Nucleus accumbens (tissue), 56 donors: Measurements from ENCODE around the gene ESRRG.
"Not testable (repeated sequence)": the region's sequence is repeated elsewhere in the genome, so short reads cannot be mapped to it uniquely, and the experiment has no call there.

Source experiments
- DNase-seq, 56 donors: peaks; one replicate each; lab custom pipeline; 2025; lab: John Stamatoyannopoulos, UW

The ESRRG gene

DNA sequence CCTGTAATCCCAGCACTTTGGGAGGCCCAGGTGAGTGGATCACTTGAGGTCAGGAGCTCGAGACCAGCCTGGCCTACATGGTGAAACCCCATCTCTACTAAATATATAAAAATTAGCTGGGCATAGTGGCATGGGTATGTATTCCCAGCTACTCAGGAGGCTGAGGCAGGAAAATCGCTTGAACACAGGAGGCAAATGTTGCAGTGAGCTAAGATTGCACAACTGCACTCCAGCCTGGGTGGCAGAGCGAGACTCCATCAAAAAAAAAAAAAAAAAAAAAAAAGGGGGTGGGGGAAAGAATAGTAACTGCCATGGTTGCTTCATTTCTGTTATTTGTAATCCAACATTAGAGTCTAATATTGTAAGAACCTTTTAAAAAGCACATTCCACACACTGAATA, 193.4 kb downstream of the ESRRG start:
- DNase-seq: not testable (repeated sequence)

DNA sequence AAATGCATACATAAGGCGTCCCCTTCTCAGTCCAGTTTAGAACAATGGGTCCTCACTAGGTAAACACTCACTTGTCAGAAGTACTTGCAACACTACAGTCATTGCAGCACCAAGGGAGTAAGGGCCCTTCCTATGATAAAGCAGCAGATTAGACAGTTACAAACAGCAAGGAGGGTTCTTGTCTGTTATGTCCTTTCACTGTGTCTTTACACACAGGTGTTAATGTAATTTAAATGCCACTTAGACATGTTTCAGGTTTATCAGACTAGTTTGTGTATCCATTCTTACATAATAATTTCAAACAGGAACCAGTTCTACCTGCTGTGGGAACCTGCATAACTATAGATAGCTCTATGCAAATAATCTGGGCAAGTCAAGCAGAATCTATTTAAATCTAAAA, 194.4 kb downstream of the ESRRG start:
- no peak for DNase-seq

DNA sequence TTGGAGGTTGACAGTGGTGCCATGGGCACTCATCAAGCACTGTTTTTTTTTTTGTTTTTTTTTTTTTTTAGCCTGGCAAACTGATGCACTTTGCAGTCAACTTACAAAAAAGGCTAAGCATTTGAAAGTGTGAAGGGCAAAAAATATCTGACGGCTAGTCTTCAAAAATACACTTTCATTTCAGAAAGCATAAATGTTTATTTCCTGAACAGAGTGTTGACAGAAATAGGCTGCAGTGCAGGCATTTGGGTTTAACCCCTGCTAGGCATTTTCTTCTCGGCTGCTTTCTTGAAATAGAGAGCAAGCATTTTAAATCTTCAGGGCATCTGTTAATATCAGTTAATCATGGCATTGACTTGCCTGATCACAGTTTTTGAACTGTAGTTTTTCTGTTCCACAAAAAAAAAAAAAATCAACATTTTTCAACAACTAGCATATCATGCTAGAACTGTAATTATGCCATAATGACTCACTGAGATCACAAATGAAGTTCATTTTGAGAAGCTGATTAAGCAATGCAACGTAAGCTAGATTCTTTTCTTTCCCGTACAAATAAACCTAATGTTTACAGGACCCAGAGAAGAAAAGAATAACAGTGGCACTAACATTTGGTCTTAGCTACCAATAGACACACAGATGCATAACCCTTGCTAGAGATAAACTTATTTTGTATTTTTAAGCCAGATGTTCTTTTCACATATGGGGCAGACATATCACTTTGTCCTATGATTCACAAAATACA, 199.6 kb downstream of the ESRRG start:
- no peak for DNase-seq

DNA sequence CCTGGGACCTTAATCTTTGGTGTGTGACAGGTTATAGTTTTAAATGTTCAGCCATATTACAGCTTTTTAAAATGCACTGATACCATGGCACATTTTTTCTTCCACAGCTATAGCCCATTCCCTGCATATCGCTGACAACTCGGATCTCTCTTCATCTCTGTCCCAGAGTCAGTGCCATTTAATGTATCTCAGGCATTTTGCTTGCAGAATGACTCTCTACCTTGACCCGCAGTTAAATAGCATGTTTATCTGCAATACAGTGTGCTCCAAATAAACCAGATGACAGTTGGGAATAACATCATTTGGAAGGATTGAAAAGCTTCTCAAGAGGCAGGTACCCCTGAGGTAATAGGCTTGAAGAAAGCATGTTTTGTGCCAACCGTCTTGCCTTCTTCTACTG, 200.2 kb downstream of the ESRRG start:
- no peak for DNase-seq

DNA sequence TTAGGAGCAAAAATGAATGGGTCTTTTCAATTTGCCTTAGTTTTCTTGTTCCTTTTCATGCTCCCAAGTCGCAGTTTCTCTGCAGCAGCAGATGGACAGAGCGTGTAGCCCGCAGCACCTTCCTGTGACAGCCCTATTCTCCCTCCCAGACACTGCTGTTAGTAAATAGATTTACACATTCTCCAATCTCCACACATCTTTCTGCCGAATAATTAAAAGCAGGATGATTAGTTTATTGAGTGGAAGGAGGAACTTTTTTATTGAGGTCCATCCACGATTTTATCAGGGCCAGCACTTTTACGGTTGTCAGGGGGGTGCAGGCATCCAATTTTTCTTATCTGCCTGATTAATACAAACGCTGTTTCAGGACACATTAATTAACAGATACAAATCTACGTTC, 201.8 kb downstream of the ESRRG start:
- no peak for DNase-seq

DNA sequence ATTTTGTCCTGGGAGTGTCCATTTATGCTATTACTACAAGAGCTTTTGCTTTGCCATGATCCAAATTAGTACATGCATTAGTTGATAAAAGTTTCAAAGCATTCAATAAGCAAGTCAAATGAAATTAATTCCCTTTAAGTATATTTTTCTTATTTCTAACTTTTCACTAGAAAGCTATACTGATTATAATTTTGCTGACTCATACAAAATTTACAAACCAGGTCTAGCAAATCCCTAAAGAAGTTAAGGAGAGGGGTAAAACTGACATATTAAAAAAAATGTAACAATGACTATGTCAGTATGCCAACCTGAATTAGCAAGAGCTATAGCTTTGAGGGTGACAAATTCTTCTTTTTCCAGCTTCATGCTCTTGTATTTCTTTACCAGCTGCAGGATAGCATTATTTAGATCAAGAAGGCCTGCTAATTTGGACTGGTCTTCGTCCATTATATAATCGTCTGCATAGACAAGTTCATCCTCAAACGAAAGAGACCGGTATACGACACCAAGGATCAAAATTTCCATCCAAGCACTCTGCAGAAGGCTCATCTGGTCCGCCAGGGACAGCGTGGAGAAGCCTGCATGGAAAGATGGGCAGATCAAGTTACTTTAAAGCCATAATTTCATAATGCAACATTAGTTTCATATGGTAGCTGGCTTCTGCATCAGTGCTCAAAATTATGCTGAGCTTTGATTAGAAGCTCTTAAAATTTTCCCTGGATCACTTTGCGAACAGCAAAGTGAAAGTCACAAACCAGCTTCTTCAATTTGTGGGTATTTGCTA, 204.2 kb downstream of the ESRRG start:
- DNase-seq: no peak

DNA sequence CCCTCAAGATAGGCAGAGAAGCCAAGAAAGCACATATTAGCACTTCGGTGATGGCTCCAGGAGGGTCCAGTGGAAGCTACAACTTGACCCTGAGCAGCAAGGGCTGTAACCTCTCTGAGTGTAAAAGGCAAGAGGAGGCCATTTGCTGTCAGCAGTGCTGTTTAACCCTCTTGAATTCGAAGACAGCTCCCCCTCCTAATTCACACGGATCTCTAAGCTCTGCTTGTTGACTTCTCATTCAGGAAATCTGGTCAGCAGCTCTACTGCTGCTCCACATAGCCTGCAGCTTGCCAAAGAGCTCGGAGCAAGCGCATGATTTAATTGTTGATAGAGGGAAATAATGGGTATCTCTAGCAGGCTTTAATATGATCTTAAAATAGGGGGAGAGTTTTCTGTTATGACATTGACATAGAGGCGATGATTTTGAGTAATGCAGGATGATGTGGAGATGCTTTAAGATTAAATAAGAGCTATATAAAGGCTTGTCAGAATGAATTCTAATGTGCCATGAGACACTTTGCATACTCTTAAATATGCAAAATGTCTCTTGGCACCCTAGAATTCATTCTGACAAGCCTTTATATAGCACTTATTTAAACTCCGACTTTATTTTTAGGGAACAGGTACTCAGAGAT, 220.6 kb downstream of the ESRRG start:
- no peak for DNase-seq

DNA sequence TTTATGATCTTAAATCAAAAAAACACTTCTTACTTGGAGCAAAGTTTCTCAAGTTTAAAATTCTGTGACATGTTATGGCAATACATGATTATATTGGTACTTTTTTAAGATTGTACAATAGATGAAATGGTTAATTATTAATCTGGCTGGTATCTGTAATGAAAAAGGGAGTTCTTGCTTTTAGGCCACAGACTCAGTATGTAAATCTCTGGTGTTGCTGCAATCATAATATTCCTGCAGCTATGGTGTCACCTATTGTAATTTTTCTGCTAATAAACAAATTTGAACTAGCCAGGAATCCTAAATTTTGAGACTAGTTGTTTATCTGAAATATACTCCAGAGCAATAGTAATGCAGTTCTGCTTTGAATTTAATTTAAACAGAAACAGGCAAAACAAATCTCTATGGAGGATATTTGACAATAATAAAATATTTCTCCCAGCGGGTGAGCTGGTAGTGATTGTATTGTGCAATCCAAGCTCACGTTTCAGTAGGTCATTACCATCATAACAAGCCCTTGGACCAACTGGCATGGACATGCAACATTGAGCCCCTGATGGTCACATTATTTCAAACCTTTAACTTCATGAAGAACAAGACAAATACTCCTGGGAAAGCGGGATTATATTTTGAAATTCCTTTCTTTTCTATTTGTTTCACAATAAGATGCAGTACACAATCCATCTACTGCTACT, 222.8 kb downstream of the ESRRG start:
- DNase-seq: no peak

DNA sequence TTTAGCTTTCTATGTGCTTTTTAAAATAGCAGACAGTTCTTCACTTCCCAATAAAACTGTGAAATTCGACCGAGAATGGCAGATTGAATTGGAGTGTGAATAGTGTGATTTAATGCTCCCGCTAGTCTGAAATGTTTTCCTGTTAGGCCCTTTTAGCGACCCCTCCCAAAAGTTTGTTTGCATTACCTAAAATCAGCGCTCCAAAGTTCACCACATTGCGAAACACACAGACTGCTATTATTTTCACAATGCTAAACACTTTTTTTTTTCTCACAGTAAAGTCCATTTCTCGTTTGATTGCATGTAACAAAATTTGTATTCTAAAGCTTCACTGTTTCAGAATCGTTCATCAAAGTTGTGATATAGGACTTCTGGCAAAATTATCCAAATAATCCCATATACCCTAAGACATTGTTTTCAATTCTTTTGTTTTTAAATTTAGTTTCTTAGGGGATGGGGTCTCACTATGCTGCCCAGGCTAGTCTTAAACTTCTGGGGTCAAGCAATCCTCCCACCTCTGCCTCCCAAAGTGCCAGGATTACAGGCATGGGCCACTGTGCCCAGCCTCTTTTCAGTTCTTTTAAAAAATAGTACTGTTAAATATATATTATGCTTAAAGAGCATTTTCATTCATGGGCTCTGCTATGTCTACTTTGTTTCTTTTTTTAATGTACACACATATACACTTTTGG, 223.5 kb downstream of the ESRRG start:
- no peak for DNase-seq

DNA sequence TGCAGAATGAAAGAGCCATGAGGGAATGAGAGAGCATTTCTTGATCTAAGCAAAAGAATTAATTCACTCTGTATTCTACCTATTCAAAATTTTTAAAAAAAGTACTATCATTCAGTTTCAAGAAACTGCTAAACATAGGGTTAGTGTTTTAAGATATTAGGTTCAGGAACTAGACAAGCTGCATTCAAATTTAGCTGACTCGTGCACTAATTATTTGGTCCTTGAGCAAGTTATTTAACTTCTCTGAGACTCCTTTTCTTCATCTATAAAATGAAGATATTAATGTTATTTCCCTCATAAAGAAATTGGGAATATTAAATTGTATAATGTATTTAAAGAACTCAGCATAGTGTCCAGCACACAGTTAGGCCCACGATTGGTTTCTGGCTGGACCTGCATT, 225.0 kb downstream of the ESRRG start:
- no peak for DNase-seq

DNA sequence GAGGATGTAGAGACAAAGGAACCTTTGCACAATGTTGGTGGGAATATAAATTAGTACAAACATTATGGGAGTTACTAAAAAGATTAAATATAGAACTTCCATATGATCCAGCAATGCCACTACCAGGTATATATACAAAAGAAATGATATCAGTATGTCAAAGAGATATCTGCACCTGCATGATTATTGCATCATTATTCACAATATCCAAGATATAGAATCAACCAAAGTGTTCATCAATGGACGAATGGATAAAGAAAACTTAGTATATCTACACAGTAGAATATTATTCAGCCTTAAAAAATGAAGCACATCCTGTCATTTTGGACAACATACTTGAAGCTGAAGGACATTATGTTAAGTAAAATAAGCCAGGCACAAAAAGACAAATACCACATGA, 238.2 kb downstream of the ESRRG start:
- no peak for DNase-seq

DNA sequence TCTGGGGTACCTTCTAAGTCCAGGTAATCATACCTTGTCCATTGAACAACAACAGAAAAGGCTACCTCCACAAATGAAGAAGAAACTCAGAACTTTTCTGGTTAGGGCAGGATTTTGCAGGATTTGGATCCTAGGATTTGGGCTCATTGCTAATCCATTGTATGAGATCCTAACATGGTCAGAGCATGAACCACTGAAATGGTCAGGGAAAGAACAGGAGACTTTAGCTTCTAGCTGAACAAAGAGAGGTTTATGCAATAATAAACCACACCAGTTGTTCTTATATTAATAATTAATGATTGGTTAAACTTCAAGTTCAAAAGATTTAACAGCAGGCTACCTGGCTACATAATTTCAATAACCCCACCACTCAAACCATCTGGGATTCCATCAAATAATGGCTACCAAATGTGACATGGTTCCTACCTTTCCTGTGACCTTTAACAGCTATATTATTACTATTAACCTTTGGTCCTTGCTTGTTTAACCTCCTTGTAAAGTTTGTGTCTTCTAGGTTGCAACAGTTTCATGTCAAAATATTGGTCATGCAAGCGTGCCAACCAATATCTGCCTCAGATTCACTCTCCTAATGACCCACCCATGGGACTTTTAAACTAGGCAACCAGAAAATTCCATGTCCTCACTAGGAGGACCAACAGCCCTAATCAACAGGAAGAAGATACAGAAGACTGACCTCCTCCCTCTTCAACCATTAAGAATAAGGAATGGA, 239.4 kb downstream of the ESRRG start:
- no peak for DNase-seq

DNA sequence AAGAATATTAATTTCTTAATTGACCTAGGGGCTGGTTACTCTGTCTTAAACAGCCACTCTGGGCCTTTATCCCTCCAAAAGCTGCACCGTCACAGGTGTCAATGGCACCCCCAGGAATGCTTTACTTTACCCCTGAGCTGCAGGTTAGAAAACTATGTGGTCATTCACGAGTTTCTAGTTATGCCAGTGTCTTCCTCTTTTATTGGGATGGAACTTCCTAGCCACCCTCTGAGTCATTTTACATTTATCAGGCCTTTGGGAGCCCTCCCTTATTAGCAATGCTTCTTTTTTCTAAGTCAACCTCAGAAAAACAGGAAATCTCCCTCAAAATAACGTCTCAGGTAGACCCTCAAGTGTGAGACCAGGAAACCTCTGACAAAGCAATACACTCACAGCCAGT, 240.6 kb downstream of the ESRRG start:
- no peak for DNase-seq

DNA sequence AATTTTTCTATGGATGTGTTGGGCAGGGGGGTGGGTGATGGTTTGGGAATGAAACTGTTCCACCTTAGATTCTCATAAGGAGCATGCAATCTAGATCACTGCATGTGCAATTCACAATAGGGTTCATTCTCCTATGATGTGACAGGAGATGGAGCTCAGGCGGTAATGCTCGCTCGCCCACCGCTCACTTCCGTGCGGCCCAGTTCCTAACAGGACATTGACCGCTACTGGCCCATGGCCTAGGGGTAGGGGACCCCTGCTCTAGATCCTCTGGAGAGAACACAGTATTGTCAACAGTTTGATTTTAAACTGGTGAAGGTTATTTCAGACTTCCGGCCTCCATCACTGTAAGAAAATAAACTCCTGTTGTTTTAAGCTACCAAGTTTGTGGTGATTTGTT, 245.0 kb downstream of the ESRRG start:
- DNase-seq: no peak

DNA sequence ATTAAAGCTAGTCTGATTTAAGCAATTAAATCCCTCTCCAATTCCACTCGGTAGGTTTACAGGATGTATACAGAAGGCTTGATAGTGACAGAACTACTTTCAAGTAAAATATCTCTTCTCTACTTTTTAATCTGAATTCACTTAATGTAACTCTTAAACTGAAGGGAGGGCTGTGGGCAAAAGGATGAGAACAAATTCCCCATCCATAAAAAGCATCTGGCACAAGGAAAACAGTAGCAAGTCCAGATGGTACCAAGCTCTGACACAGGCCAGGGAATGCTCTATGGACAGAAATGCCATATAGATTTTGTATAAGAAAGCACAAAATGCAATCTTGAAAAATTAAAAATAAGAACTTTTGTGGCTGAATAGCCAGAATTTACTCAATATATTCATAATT, 246.9 kb downstream of the ESRRG start:
- DNase-seq: no peak

DNA sequence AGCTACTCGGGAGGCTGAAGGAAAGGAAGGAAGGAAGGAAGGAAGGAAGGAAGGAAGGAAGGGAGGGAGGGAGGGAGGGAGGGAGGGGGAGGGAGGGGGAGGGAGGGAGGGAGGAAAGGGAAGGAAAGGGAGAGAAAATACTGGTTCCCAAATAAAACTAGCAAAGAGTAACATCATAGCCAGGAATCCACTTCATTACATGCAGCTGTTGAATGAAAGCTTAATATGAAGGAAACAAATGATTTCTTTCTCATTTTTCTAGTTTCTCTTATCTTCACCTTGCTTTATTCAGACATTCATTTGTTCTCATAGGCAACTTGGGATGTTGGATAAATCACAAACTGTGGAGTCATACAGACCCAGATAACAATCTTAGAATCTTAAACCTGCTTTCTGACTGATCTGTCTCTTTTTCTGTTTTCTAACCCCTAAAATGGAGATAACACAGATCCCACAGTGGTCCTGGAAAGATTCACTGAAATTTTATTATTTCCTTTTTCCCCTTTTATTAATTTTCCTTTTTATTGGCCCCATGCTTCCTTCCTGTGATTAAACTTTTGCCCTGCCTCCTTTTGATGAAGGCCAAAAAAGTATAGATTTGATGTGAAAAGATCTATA, 247.5 kb downstream of the ESRRG start:
- DNase-seq: no peak

DNA sequence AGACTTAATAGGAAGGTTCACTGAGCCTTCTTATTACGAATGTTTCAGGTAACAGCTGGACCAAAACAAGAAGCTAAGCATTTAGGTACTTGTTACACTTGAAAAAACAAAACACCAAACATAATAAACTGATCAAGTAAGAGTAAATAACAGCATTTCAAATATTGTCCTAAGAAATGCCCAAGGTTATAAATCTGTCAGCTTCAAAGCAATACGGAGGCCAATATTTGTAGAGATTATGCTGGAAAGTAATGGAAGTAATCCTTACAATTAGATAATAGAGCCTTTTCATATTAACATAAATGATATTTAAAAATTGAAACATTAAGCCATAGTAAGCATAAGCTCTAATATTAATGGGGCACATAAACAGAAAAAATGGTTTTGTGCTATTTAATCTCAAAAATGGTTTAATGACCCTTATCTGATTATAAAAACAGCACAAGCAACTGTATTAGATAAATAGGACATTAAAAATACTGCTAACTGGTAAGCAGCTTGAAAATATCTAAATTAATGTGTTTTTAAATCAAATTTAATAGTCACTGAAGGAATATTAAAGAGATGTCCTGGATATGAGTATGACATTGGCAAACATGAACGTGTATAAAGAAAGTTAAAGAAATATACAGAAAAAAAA, 256.9 kb downstream of the ESRRG start:
- no peak for DNase-seq

DNA sequence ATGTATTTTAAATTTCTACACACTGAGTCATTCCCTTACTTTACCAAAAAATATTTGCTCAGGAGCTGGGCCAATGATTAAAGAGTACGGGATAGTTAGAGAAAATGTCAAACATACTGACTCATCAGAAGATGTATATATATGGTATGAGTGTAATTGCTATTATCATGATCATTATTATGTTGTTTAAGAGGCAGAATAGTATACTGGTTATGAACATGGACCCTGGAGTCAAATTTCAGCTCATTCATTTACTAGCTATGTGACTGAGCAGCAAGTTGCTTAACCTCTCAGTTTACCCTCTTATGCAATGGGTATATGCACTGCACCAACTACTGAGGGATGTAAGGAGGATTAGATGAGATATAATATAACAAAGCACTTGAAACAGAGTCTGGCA, 258.7 kb downstream of the ESRRG start:
- DNase-seq: no peak
